Measurements from ENCODE around the gene SORCS2. TPM values are rescaled to one million over a fixed set of nuclear protein-coding genes. Genes with fewer than 3 reads are reported as not detected.

The SORCS2 gene
- total RNA-seq, 1 experiment from 2014 or later, result not detected

GRCh38 chr4:7536876-7537275, 344.5 kb downstream of the SORCS2 start:
- DNase-seq (ENCODE audit: unreplicated experiment), result no peak
- intact Hi-C loops (cut with micrococcal nuclease), result no loop called here
- TF ChIP-seq, protein P1, sequence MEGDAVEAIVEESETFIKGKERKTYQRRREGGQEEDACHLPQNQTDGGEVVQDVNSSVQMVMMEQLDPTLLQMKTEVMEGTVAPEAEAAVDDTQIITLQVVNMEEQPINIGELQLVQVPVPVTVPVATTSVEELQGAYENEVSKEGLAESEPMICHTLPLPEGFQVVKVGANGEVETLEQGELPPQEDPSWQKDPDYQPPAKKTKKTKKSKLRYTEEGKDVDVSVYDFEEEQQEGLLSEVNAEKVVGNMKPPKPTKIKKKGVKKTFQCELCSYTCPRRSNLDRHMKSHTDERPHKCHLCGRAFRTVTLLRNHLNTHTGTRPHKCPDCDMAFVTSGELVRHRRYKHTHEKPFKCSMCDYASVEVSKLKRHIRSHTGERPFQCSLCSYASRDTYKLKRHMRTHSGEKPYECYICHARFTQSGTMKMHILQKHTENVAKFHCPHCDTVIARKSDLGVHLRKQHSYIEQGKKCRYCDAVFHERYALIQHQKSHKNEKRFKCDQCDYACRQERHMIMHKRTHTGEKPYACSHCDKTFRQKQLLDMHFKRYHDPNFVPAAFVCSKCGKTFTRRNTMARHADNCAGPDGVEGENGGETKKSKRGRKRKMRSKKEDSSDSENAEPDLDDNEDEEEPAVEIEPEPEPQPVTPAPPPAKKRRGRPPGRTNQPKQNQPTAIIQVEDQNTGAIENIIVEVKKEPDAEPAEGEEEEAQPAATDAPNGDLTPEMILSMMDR (IDR thresholded peaks at IDR 0.05; ENCODE audit: unreplicated experiment), result no peak
- POLR2A ChIA-PET, result no interaction called here
- H3K27me3 Mint-ChIP-seq (ENCODE audit: insufficient read depth, unreplicated experiment), result no peaks in the 10 kb centered on the region
- no peaks in the 10 kb centered on the region for H3K4me1 Mint-ChIP-seq (ENCODE audit: insufficient read depth, unreplicated experiment)
- H3K36me3 Mint-ChIP-seq (ENCODE audit: insufficient read depth, unreplicated experiment), result no peaks in the 10 kb centered on the region
- H3K4me3 Mint-ChIP-seq (ENCODE audit: unreplicated experiment), result no peak overlapping the region
- BruUV-seq (replicated peaks), result no TSS peak
- peaks cover under 1% of the 10 kb centered on the region for H3K9me3 Mint-ChIP-seq (ENCODE audit: unreplicated experiment)
- CTCF ChIA-PET, result interaction anchor here (0.7 kb wide), 1 partner anchor 156 kb away, joined by 3 read pairs; no protein-coding TSS in a partner anchor
- H3K27ac Mint-ChIP-seq (ENCODE audit: low read depth, unreplicated experiment), result no peak overlapping the region

- Mint-ChIP-seq H3K4me3 (ENCODE audit: unreplicated experiment) (no peak overlapping the region), H3K36me3 (ENCODE audit: insufficient read depth, unreplicated experiment) (no peaks in the 10 kb centered on the region), H3K27ac (ENCODE audit: low read depth, unreplicated experiment) (no peak overlapping the region), H3K27me3 (ENCODE audit: insufficient read depth, unreplicated experiment) (no peaks in the 10 kb centered on the region), H3K9me3 (ENCODE audit: unreplicated experiment) (peaks cover 8% of the 10 kb centered on the region), H3K4me1 (ENCODE audit: insufficient read depth, unreplicated experiment) (no peaks in the 10 kb centered on the region)
- intact Hi-C loops (cut with micrococcal nuclease), result no loop called here
- ChIA-PET CTCF (no interaction called here), POLR2A (interaction anchor here (0.9 kb wide), 1 partner anchor 9 kb away, joined by 3 read pairs; no protein-coding TSS in a partner anchor)
- TF ChIP-seq, protein P1 (IDR thresholded peaks at IDR 0.05; ENCODE audit: unreplicated experiment), result no peak
- no peak for DNase-seq (ENCODE audit: unreplicated experiment)
- no TSS peak for BruUV-seq (replicated peaks)
Observed at GRCh38 chr4:7537853-7538400, 345.6 kb downstream of the SORCS2 start.

DNA sequence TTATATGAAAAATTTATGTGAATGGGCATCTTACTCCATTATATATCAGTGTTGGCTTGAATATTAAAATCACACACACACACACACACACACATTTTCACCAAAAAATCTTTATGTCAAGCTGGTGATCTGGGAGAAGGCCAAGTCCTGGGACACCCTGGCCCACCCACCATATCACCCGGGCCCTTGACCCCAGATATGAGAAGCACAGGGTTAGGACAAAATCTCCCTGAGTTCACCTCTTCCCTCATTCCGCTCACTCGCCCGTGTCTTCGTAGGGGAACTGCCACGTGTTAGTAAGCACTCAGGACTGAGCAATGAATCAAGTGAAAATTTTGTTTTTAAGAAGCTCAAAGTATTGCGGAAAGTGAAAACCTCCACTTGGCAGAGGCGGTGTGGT, 346.2 kb downstream of the SORCS2 start:
- Mint-ChIP-seq H3K4me1 (ENCODE audit: insufficient read depth, unreplicated experiment) (no peaks in the 10 kb centered on the region), H3K27ac (ENCODE audit: low read depth, unreplicated experiment) (no peak overlapping the region), H3K4me3 (ENCODE audit: unreplicated experiment) (no peak overlapping the region), H3K36me3 (ENCODE audit: insufficient read depth, unreplicated experiment) (no peaks in the 10 kb centered on the region), H3K27me3 (ENCODE audit: insufficient read depth, unreplicated experiment) (no peaks in the 10 kb centered on the region), H3K9me3 (ENCODE audit: unreplicated experiment) (peaks cover 8% of the 10 kb centered on the region)
- TF ChIP-seq, protein P1 (IDR thresholded peaks at IDR 0.05; ENCODE audit: unreplicated experiment), result no peak
- BruUV-seq (replicated peaks), result no TSS peak
- ChIA-PET CTCF (no interaction called here), POLR2A (interaction anchor here (0.7 to 0.9 kb wide), 2 partner anchors 9 to 10 kb away, joined by 3 to 4 read pairs; no protein-coding TSS in a partner anchor)
- no peak for DNase-seq (ENCODE audit: unreplicated experiment)
- intact Hi-C loops (cut with micrococcal nuclease), result no loop called here

DNA sequence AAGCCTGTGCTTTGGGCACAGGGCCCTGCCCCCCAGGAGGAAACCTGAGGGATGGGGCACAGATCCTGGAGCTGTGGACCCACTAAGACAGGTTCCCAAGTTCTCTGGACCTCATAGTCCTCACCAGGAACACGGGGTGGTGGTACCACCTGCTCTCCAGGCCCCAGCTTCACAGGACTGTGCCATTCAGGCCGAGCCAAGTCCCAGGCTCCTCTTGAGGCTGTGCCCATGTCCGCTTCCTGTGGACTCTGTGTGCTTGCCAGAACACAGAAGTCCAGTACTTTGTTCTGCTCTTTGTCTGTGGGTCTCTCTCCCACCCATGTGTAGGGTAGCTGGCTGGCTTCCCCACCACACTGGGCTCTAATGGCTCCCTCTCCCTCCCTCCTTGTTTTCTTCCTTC, 346.8 kb downstream of the SORCS2 start:
- CTCF ChIA-PET, result no interaction called here
- intact Hi-C loops (cut with micrococcal nuclease), result no loop called here
- H3K4me3 Mint-ChIP-seq (ENCODE audit: unreplicated experiment), result peak overlapping the region; percentile 40
- H3K9me3 Mint-ChIP-seq (ENCODE audit: unreplicated experiment), result peaks cover 8% of the 10 kb centered on the region
- BruUV-seq (replicated peaks), result no TSS peak
- H3K27ac Mint-ChIP-seq (ENCODE audit: low read depth, unreplicated experiment), result peak overlapping the region; percentile 49
- POLR2A ChIA-PET, result interaction anchor here (0.7 kb wide), 1 partner anchor 9 kb away, joined by 4 read pairs; no protein-coding TSS in a partner anchor
- no peaks in the 10 kb centered on the region for H3K27me3 Mint-ChIP-seq (ENCODE audit: insufficient read depth, unreplicated experiment)
- no peaks in the 10 kb centered on the region for H3K36me3 Mint-ChIP-seq (ENCODE audit: insufficient read depth, unreplicated experiment)
- TF ChIP-seq, protein P1 (IDR thresholded peaks at IDR 0.05; ENCODE audit: unreplicated experiment), result no peak
- H3K4me1 Mint-ChIP-seq (ENCODE audit: insufficient read depth, unreplicated experiment), result no peaks in the 10 kb centered on the region
- no peak for DNase-seq (ENCODE audit: unreplicated experiment)

All from MCF 10A (cell line).